ENCODE data around the gene ING5.

ING5 gene

DNA sequence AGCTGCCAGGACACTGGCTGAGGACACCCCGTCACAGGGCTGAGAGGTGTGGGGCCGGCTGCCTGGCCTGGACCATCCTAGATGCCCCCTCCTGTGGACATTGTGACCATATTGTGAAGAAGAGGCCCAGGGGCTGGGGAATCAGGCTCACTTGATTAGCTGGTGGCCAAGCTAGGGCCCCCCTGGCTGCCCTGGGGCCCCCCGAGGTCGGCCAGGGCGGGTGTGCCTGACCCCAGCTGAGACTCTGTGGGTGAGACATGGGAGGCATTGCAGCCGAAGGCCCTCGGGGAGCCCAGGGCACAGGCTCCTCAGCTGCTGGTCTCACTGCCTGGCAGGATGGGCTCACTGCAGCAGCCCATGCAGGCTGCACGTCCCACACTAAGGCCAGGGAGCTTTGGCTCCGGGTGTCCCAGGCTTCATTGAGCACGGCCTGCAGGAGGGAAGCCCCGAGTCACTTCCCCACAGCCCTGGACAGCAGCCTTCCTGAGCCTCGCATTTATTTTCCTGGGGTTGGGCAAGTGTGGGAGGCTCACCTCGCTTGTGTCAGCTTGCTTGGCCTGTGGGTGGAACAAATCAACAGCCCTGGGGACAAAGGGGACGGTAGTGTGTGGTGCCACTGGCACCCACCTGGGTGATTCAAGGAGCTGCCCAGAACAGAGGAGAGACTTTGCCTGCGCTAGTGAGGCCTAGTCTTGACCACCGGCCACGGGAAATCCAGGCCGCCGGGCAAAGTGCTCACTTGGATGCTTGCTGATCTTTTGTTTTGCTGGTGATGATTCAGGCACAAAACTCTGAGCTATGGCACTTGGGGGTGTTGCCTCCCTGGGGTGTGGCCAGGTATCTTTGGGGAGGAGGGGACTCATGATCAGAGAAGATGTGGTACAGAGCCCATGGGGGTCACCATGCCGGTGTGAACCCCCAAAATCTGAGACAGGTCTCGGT, 76.1 kb downstream of the ING5 start:
- H3K27ac ChIP-seq, result no peak overlapping the region
- no peak for TF ChIP-seq CTCF (conservative IDR thresholded peaks at IDR 0.05)
